Right lobe of liver (tissue), 6 donors: ENCODE data around the gene APBB1IP. TPM values are rescaled to one million over a fixed set of nuclear protein-coding genes. Genes with fewer than 3 reads are reported as not detected.
A peak's percentile ranks its signal among the peaks of the same experiment; 100 is the strongest.

Source experiments
- ATAC-seq, 4 donors: fragments of 200-7000 bp; cut with Tn5 transposase; one replicate each; pipeline ENCODE4 v1.9.1; 2020; ENCODE audit warnings: mild to moderate bottlenecking in 4 of 4, moderate library complexity in 4 of 4
- DNase-seq, 3 donors: peaks; one replicate each; pipeline ENCODE4 v3.0.0-alpha.2; 2020
- H3K27ac ChIP-seq, 3 donors: fragments of 200-600 bp; one replicate each; pipeline ENCODE4 v1.8.0; 2022
- H3K27me3 ChIP-seq, 2 donors: fragments of 200-600 bp; one replicate each; pipeline ENCODE4 v1.8.0; 2022
- H3K36me3 ChIP-seq, 4 donors: fragments of 200-600 bp; sonication (generic) in 1 of 4; one replicate each; pipeline versions ENCODE4 v1.5.1 to v1.8.0; 2017 to 2022; ENCODE audit warnings: control low read depth in 1 of 4
- H3K4me1 ChIP-seq, 4 donors: fragments of 200-600 bp; sonication (generic) in 1 of 4; one replicate each; pipeline versions ENCODE4 v1.5.1 to v1.8.0; 2017 to 2022; ENCODE audit warnings: control low read depth in 1 of 4
- H3K4me3 ChIP-seq, 3 donors: fragments of 200-600 bp; one replicate each; pipeline ENCODE4 v1.8.0; 2022
- H3K9me3 ChIP-seq, 4 donors: fragments of 200-600 bp; sonication (generic) in 1 of 4; one replicate each; pipeline versions ENCODE4 v1.5.1 to v1.8.0; 2017 to 2022; ENCODE audit warnings: control low read depth in 1 of 4
- POLR2A ChIP-seq: fragments of 450-650 bp; IDR thresholded peaks from one replicate; pipeline ENCODE4 v1.6.1; 2017; ENCODE audit warnings: antibody characterized with exemption, mild to moderate bottlenecking
- WGBS: methylation state at CpG from one replicate; pipeline ENCODE4 v1.1.6; 2018; ENCODE audit warnings: low coverage, low lambda C conversion rate; ENCODE audit not compliant: insufficient coverage; ENCODE audit errors: missing lambda C conversion rate; 5-methylcytosine and 5-hydroxymethylcytosine counted together
- intact Hi-C, 2 donors: fragments of 100-400 bp; cut with DNase I; formaldehyde crosslinking; loops; one replicate each; pipeline versions ENCODE4 v1.11.2 to v1.14.1; 2022
- total RNA-seq, 6 experiments: library from RNA; depleted of rRNA in 2 of 6; stranded (reverse); fragments of >200 nt in 2 of 6; fragmentation: NEBNext Ultra II Directional in 3 of 6; extraction: Animal tissue kit (Norgen Biotek cat#: 25700) in 3 of 6; gene quantifications; one replicate each; pipeline versions ENCODE4 v1.1.0 to v1.2.4, GENCODE V29; 2016 to 2023
- TF ChIP-seq, protein P1 (sequence below), 4 donors: fragments of 200-600 bp in 3 of 4; fragments of 450-650 bp in 1 of 4; IDR thresholded peaks; one replicate each; pipeline versions ENCODE4 v1.5.1 to v1.8.0; 2016 to 2022; ENCODE audit warnings: antibody characterized with exemption in 4 of 4, mild to moderate bottlenecking in 2 of 4
- donor health status: DM: no; HTN: yes; CAD: no.
- donor health status: DM: no; HTN: no; CAD: no.
- donor health status: DM: no; HTN: no; CAD: no.
- donor health status: DM: no; HTN: yes; CAD: no.
- donor health status: DM: no; HTN: yes; CAD: no.

Gene APBB1IP
- total RNA-seq, 6 experiments from 2014 or later, result 13.0 to 50.7 (median 16.5) TPM

DNA sequence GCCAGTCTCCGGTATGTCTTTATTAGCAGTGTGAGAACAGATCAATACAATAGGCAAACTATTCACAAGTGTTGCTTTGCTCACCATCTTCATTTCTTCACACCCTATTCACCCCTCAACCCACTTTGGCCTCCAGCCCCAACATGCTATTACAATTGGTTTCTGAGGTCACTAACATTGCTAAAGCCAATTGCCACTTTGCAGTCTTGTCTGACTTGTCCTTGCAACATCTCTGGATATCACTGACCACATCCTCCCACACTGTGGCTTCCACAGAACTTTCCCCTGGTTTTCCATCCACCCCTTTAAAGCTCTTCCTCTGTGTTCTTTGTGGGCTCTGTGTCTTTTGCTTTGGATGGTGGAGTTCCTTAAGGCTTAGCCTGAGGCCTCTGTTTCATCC lies 5.2 kb upstream of the APBB1IP start:
- Histone ChIP-seq H3K27ac (no peak overlapping the region), H3K9me3 (no peaks in the 10 kb centered on the region), H3K4me1 (peaks cover 0 to 19% (median 9%) of the 10 kb centered on the region in 4 donors), H3K4me3 (no peak overlapping the region), H3K36me3 (no peaks in the 10 kb centered on the region), H3K27me3 (no peaks in the 10 kb centered on the region)
- intact Hi-C loops, result no loop called here
- WGBS, result 80% methylated on average over 1 of the region's 1 CpG
- no peak for DNase-seq
- TF ChIP-seq, protein P1, sequence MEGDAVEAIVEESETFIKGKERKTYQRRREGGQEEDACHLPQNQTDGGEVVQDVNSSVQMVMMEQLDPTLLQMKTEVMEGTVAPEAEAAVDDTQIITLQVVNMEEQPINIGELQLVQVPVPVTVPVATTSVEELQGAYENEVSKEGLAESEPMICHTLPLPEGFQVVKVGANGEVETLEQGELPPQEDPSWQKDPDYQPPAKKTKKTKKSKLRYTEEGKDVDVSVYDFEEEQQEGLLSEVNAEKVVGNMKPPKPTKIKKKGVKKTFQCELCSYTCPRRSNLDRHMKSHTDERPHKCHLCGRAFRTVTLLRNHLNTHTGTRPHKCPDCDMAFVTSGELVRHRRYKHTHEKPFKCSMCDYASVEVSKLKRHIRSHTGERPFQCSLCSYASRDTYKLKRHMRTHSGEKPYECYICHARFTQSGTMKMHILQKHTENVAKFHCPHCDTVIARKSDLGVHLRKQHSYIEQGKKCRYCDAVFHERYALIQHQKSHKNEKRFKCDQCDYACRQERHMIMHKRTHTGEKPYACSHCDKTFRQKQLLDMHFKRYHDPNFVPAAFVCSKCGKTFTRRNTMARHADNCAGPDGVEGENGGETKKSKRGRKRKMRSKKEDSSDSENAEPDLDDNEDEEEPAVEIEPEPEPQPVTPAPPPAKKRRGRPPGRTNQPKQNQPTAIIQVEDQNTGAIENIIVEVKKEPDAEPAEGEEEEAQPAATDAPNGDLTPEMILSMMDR (IDR thresholded peaks at IDR 0.05), result no peak
- TF ChIP-seq POLR2A, result no peak
- no peak for ATAC-seq

DNA sequence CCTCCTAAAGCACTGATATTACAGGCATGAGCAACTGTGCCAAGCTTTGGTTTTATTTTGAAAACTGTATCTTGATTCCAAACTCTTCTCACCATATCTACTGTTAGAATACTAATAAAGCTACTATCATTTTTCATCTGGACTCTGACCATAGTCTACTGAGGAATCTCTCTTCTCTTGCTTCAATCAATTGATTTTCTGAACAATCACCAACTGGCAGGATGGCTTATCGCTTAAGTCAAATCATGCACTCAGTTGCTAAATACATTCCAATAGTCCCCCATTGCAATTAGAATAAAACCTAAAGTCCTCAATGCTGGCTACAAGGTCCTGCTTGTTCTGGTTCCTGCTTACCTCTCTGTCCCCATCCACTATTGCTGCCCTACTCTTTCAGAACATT lies 2.3 kb upstream of the APBB1IP start:
- H3K4me1 ChIP-seq, result peaks cover 0 to 27% (median 9%) of the 10 kb centered on the region in 4 donors
- peak overlapping the region in 2 of 3 donors; percentile 7 to 25 for H3K27ac ChIP-seq
- DNase-seq, result no peak
- TF ChIP-seq, protein P1 (IDR thresholded peaks at IDR 0.05), result no peak
- no peak for TF ChIP-seq POLR2A
- 47% methylated on average over 1 of the region's 1 CpG for WGBS
- intact Hi-C loops, result no loop called here
- no peaks in the 10 kb centered on the region for H3K9me3 ChIP-seq
- peak in 1 of 4 donors; percentile 4 for ATAC-seq
- H3K4me3 ChIP-seq, result no peak overlapping the region
- H3K27me3 ChIP-seq, result no peaks in the 10 kb centered on the region
- H3K36me3 ChIP-seq, result no peaks in the 10 kb centered on the region

DNA sequence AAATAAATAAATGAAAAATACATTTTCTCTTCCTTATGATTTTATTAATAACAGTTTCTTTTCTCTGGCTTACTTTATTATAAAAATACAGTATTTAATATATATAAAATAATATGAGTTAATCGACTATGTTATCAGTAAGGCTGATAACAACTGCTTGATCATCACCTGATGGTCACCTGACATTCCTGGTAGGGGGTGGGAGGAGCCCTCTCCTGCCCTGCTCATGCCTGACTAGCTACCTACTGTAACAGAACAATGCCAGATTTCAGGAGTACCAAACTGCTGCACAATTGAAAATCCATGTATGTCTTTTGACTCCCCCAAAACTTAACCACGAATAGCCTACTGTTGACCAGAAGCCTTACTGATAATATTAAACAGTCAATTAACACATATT lies 1.3 kb upstream of the APBB1IP start:
- peak overlapping the region in 2 of 3 donors; percentile 96 for H3K27ac ChIP-seq
- TF ChIP-seq POLR2A, result no peak
- TF ChIP-seq, protein P1 (IDR thresholded peaks at IDR 0.05), result no peak

DNA sequence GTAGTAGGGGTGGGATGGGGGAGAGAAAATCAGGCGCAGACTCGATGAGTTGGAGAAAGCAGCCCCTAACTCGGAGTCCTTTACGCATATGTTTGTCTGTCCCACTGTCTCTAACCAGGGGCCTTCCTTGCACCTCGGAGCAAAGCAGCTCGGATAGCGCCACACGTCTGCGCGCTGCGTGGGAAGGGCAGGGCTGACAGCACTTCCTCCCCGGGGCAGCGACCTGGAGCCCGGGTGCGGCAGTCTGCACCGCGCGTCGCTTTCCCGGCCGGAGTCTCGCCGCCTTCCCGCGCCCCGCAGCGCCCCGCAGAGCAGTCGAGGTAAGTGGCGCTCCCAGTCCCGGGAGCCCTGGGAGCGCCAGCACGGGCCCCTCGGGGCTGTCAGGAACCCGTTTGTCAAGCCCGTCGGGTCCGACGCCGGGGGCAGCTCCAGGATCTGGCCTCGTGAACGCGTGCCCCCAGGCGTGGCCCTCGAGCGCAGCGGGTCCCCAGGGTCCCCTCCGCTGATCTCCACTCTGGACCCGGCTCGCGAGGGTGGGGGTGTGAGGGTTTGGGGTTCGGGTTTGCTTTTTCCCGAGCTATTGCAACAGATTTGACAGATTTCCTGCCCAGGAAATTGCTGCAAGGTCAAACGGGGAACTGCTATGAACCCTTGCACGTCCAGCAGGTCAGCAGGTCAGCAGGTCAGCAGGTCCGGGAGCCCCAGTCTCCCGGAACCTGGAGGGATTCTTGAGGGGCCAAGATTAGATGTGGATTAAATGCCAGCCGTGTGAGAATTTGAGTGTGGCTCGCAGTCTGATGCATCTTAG lies 597 bp downstream of the APBB1IP start:
- TF ChIP-seq, protein P1 (IDR thresholded peaks at IDR 0.05), result no peak
- TF ChIP-seq POLR2A, result peak; percentile 28
- peak; percentile 72 to 83 (median 79) for DNase-seq
- intact Hi-C loops, result no loop called here
- Histone ChIP-seq H3K27me3 (no peaks in the 10 kb centered on the region), H3K4me1 (peaks cover 0 to 40% (median 9%) of the 10 kb centered on the region in 4 donors), H3K4me3 (peak overlapping the region; percentile 61 to 68 (median 68)), H3K27ac (peak overlapping the region; percentile 74 to 96 (median 96)), H3K9me3 (no peaks in the 10 kb centered on the region), H3K36me3 (no peaks in the 10 kb centered on the region)
- under 1% methylated on average over 13 of the region's 59 CpGs for WGBS
- peak; percentile 55 to 73 (median 66) for ATAC-seq

More for the DNA sequence above, 1.3 kb upstream of the APBB1IP start:
- Histone ChIP-seq H3K27me3 (no peaks in the 10 kb centered on the region), H3K4me1 (peaks cover 0 to 33% (median 9%) of the 10 kb centered on the region in 4 donors), H3K9me3 (no peaks in the 10 kb centered on the region), H3K36me3 (no peaks in the 10 kb centered on the region), H3K4me3 (no peak overlapping the region)
- ATAC-seq (no peak), DNase-seq (no peak)
- intact Hi-C loops, result no loop called here
- WGBS, result 18% methylated on average over 2 of the region's 2 CpGs
